ENCODE measurements around the gene SURF6. TPM values are rescaled to one million over a fixed set of nuclear protein-coding genes. Genes with fewer than 3 reads are reported as not detected.
"Not testable (repeated sequence)": the region's sequence is repeated elsewhere in the genome, so short reads cannot be mapped to it uniquely, and the experiment has no call there.

Gene SURF6
- polyA plus RNA-seq, result 10 to 100 TPM in 1 of 3 donors, 1 to 10 TPM in 2; 3.0 to 15.5 (median 5.7) TPM

DNA sequence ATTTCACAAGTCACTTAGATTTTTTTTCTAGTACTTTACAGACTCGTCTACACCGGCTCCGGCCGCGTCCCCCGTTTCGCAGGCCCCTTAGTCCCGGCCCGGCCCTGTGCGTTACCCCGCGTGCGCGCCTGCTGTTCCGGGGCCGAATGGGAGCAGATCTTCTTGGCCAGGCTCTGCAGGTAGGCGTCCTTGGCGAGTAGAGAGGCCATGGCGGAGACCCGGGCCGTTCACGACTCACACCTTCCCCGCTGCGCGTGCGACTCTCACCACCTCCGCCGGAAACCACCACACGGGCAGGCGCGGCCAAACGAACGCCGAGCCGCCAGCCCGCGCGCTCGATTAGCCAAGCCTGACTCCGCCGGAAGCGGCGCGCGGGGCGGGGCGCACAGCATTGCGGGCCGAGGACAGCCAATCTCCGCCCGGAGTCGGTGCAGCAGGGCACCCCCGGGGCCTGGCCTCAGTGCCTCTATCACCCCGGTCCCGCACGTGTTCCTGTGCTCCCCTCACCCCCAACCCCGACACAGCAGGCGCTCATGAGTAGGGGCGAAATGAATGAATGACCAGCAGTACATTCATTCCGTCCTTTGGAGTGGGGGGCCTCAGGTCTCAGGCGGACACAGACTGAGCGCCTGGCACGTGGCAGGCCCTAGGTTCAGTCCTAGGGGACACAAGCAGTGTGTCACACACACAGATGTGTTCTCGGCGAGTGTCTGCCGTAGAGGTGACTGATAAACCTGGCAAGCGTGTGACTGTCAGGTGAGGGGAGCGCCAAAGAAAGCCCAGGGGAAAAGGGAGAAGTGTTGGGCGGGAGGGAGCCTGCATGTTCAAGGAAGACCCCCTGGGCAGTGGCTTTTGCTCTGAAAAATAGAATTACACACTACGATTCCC, at the start of gene SURF6:
Gene SURF6 (minus strand): TSS at position 265 of the 888 bp plus-strand sequence. CDS start 56 bp downstream, at position 209.
- Mint-ChIP-seq H3K27ac (peak within 1 kb of the TSS; percentile 92 to 96 (median 94)), H3K36me3 (peaks cover 10 to 35% (median 17%) of the 10 kb centered on the region in 3 donors), H3K4me3 (peak within 1 kb of the TSS; percentile 96 to 97 (median 96))

DNA sequence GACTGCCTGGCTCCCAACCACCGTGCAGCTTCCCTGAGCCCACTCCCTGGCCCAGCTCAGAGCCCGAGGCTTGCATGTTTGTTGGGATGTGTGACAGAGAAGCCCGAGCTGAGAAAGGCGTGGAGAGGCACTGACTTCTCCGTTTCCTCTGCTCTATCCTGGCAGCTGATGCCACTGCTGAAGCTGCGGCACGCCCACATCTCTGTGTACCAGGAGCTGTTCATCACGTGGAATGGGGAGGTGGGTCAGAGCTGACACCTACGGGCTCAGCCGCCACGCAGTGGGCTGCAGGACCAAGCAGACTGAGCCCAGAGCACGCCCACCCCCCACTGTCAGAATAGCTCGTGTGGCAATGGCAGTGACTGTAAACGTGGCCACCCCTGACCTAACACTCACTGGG, 49.5 kb upstream of the SURF6 start:
- no peaks in the 10 kb centered on the region for H3K4me1 Mint-ChIP-seq
- no peaks in the 10 kb centered on the region for H3K36me3 Mint-ChIP-seq
- H3K27me3 Mint-ChIP-seq (ENCODE audit: low read depth in 3 of 3), result peaks cover 1 to 5% (median 4%) of the 10 kb centered on the region in 3 donors
- no peaks in the 10 kb centered on the region for H3K9me3 Mint-ChIP-seq
- no peak overlapping the region for H3K4me3 Mint-ChIP-seq
- DNase-seq, result no peak
- H3K27ac Mint-ChIP-seq, result no peak overlapping the region

More for the DNA sequence above, at the start of gene SURF6:
- Mint-ChIP-seq H3K9me3 (no peaks in the 10 kb centered on the region), H3K4me1 (peaks cover 56 to 60% of the 10 kb centered on the region in 2 donors), H3K27me3 (ENCODE audit: low read depth in 3 of 3) (peaks cover 0 to 7% (median 4%) of the 10 kb centered on the region in 3 donors)
- DNase-seq, result peak; percentile 93 to 94 (median 93)

DNA sequence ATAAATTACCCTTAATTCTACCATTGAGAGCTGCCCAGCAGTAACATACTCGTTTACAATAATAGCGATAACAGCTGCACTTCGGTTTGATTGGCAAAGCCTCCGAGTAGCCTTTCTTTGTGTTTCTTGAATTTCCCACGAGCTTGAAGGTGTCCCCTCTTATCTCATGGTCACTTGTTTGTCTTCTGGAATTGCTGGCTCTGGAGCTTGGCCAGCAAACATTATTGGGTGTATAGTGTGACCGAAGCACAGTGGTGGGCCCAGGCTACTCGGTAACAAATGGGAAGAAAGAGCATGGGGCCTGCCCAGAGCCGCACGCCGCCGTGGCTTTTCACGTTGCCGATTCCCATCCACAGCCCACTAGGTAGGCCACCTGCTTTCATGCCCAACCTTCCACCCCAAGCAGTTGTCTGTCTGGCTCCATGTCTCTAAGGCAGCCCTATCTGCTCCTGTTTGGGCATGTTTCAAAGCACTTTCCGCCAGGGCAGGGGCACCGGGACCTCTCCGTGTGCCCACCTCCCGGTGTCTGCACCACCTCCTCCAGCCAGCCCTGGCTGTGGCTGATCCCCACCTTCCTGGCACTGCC, 48.8 kb upstream of the SURF6 start:
- no peaks in the 10 kb centered on the region for H3K4me1 Mint-ChIP-seq
- H3K9me3 Mint-ChIP-seq, result no peaks in the 10 kb centered on the region
- DNase-seq, result no peak
- H3K27ac Mint-ChIP-seq, result no peak overlapping the region
- peaks cover 1 to 3% (median 3%) of the 10 kb centered on the region in 3 donors for H3K27me3 Mint-ChIP-seq (ENCODE audit: low read depth in 3 of 3)
- no peak overlapping the region for H3K4me3 Mint-ChIP-seq
- H3K36me3 Mint-ChIP-seq, result no peaks in the 10 kb centered on the region

- Mint-ChIP-seq H3K27ac (no peak overlapping the region), H3K9me3 (no peaks in the 10 kb centered on the region), H3K36me3 (no peaks in the 10 kb centered on the region), H3K4me3 (no peak overlapping the region), H3K27me3 (ENCODE audit: low read depth in 3 of 3) (no peaks in the 10 kb centered on the region), H3K4me1 (no peaks in the 10 kb centered on the region)
- no peak for DNase-seq
Observed at GRCh38 chr9:133383438-133383837, 47.5 kb upstream of the SURF6 start.

- Mint-ChIP-seq H3K9me3 (no peaks in the 10 kb centered on the region), H3K36me3 (no peaks in the 10 kb centered on the region), H3K27ac (no peak overlapping the region), H3K4me1 (no peaks in the 10 kb centered on the region), H3K27me3 (ENCODE audit: low read depth in 3 of 3) (peaks cover 0 to 2% (median 0%) of the 10 kb centered on the region in 3 donors), H3K4me3 (no peak overlapping the region)
- peak; percentile 36 to 49 (median 39) for DNase-seq
Observed at GRCh38 chr9:133382507-133383141, 46.6 kb upstream of the SURF6 start.

GRCh38 chr9:133380734-133381133, 44.7 kb upstream of the SURF6 start:
- H3K4me3 Mint-ChIP-seq, result no peak overlapping the region

GRCh38 chr9:133379153-133380086, 43.4 kb upstream of the SURF6 start:
- Mint-ChIP-seq H3K9me3 (no peaks in the 10 kb centered on the region), H3K4me3 (no peak overlapping the region), H3K4me1 (peaks cover 8 to 10% of the 10 kb centered on the region in 2 donors), H3K27me3 (ENCODE audit: low read depth in 3 of 3) (peaks cover 0 to 12% (median 7%) of the 10 kb centered on the region in 3 donors), H3K27ac (no peak overlapping the region), H3K36me3 (no peaks in the 10 kb centered on the region)
- DNase-seq, result no peak

More at GRCh38 chr9:133380734-133381133, 44.7 kb upstream of the SURF6 start:
- H3K9me3 Mint-ChIP-seq, result no peaks in the 10 kb centered on the region
- no peaks in the 10 kb centered on the region for H3K36me3 Mint-ChIP-seq
- peaks cover 0 to 5% (median 0%) of the 10 kb centered on the region in 3 donors for H3K27me3 Mint-ChIP-seq (ENCODE audit: low read depth in 3 of 3)
- no peak for DNase-seq
- H3K4me1 Mint-ChIP-seq, result peaks cover 0 to 2% of the 10 kb centered on the region in 2 donors
- no peak overlapping the region for H3K27ac Mint-ChIP-seq

DNA sequence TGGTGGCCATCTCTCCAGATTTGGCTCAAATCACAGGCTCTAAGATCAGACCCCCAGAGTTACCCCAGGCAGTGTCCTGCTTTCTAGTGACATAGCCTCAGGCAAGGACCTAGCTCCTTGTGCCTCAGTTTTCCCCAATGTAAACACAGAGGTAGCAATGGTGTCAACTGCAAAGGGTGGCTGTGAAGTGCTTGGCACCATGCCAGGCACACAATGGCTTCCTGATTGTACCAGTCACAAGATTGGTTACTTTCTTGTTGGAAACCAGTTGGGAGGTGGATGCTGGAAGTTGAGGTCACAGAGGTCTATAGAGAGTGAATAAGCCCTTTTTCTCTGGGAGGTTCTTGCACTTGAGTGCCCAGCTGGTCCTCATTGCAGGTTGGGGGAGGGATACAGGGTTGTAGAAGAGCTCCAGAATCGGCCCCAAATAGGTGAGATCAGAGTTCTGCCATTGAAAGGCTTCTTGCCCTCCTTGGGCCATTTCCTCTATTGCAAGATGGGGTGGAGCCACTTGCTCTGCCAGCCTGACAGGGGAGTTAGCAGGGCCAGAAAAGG, 42.5 kb upstream of the SURF6 start:
- no peak overlapping the region for H3K27ac Mint-ChIP-seq
- DNase-seq, result no peak
- H3K36me3 Mint-ChIP-seq, result no peaks in the 10 kb centered on the region
- peaks cover 0 to 12% (median 7%) of the 10 kb centered on the region in 3 donors for H3K27me3 Mint-ChIP-seq (ENCODE audit: low read depth in 3 of 3)
- H3K9me3 Mint-ChIP-seq, result no peaks in the 10 kb centered on the region
- peaks cover 16 to 17% of the 10 kb centered on the region in 2 donors for H3K4me1 Mint-ChIP-seq
- H3K4me3 Mint-ChIP-seq, result peak overlapping the region in 1 of 5 donors; percentile 27

- peaks cover 22 to 24% of the 10 kb centered on the region in 2 donors for H3K4me1 Mint-ChIP-seq
- H3K36me3 Mint-ChIP-seq, result no peaks in the 10 kb centered on the region
- H3K27me3 Mint-ChIP-seq (ENCODE audit: low read depth in 3 of 3), result peaks cover 0 to 12% (median 7%) of the 10 kb centered on the region in 3 donors
- no peaks in the 10 kb centered on the region for H3K9me3 Mint-ChIP-seq
- peak overlapping the region in 2 of 5 donors; percentile 77 to 78 for H3K4me3 Mint-ChIP-seq
- H3K27ac Mint-ChIP-seq, result no peak overlapping the region
- DNase-seq, result no peak
Observed at GRCh38 chr9:133377721-133378216, 41.8 kb upstream of the SURF6 start.

DNA sequence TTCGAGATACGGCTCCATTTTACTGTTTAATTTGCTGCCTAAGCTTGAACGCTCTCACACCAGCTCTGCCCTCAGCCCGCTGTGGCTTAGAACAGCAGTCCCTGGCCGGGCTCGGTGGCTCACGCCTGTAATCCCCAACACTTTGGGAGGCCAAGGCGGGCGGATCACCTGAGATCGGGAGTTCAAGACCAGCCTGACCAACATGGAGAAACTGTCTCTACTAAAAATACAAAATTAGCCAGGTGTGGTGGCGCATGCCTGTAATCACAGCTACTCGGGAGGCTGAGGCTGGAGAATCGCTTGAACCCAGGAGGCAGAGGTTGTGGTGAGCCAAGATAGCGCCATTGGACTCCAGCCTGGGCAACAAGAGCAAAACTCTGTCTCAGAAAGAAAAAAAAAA, 41.3 kb upstream of the SURF6 start:
- Mint-ChIP-seq H3K27ac (peak overlapping the region in 2 of 6 donors; percentile 26 to 75), H3K4me3 (peak overlapping the region; percentile 57 to 78 (median 75)), H3K4me1 (peaks cover 27 to 29% of the 10 kb centered on the region in 2 donors), H3K27me3 (ENCODE audit: low read depth in 3 of 3) (peaks cover 0 to 12% (median 7%) of the 10 kb centered on the region in 3 donors)
- not testable (repeated sequence) for H3K9me3 Mint-ChIP-seq, H3K36me3 Mint-ChIP-seq, DNase-seq

- H3K4me1 Mint-ChIP-seq, result peaks cover 40 to 42% of the 10 kb centered on the region in 2 donors
- H3K27me3 Mint-ChIP-seq (ENCODE audit: low read depth in 3 of 3), result peaks cover 0 to 16% (median 7%) of the 10 kb centered on the region in 3 donors
- H3K9me3 Mint-ChIP-seq, result no peaks in the 10 kb centered on the region
- H3K27ac Mint-ChIP-seq, result peak within 1 kb of the TSS; percentile 88 to 99 (median 97)
- peak within 1 kb of the TSS; percentile 84 to 96 (median 95) for H3K4me3 Mint-ChIP-seq
- peak; percentile 96 for DNase-seq
- no peaks in the 10 kb centered on the region for H3K36me3 Mint-ChIP-seq
Observed at GRCh38 chr9:133375724-133376654, 40.0 kb upstream of the SURF6 start, which contains the start of the genes STKLD1 and SURF4. STKLD1 (plus strand) TSS chr9:133376366; CDS start chr9:133376474, 108 bp downstream. SURF4 (minus strand) TSS chr9:133376060; CDS start chr9:133375969, 91 bp downstream.
